ENCODE results near the gene BMERB1.
"Not testable (repeated sequence)": the region's sequence is repeated elsewhere in the genome, so short reads cannot be mapped to it uniquely, and the experiment has no call there.

Gene BMERB1

GRCh38 chr16:15434425-15435215 is at the start of gene BMERB1:
Gene BMERB1, plus strand, starts transcription at chr16:15434588. Its CDS starts 66 bp downstream, at chr16:15434654.
- peak; percentile 78 to 97 (median 84) for DNase-seq
- intact Hi-C loops (cut with DNase I), result loop anchor here (2.0 to 5.0 kb wide), 2 partner anchors 116 to 208 kb away; partner anchors contain the start of gene MARF1

- DNase-seq; intact Hi-C loops (cut with DNase I): not testable (repeated sequence)
Measured at GRCh38 chr16:15388060-15388459, 46.3 kb upstream of the BMERB1 start.

- DNase-seq; intact Hi-C loops (cut with DNase I): not testable (repeated sequence)
Measured at GRCh38 chr16:15389916-15390315, 44.5 kb upstream of the BMERB1 start.

- DNase-seq; intact Hi-C loops (cut with DNase I): not testable (repeated sequence)
Measured at GRCh38 chr16:15393025-15393424, 41.4 kb upstream of the BMERB1 start.

- intact Hi-C loops (cut with DNase I), result not testable (repeated sequence)
- DNase-seq, result peak; percentile 25 to 93 (median 54)
Measured at GRCh38 chr16:15395631-15396508, 38.5 kb upstream of the BMERB1 start, which contains the start of gene MPV17L. Gene MPV17L, plus strand, starts transcription at chr16:15395754. Its CDS starts 144 bp downstream, at chr16:15395898.

- peak in 1 of 10 donors; percentile 51 for DNase-seq
- intact Hi-C loops (cut with DNase I), result not testable (repeated sequence)
Measured at GRCh38 chr16:15396509-15396829, 37.9 kb upstream of the BMERB1 start.

GRCh38 chr16:15396948-15397594 is 37.3 kb upstream of the BMERB1 start:
- peak in 1 of 10 donors; percentile 18 for DNase-seq
- intact Hi-C loops (cut with DNase I), result no loop called here

GRCh38 chr16:15398618-15399316 is 35.6 kb upstream of the BMERB1 start:
- intact Hi-C loops (cut with DNase I), result no loop called here
- no peak for DNase-seq

GRCh38 chr16:15399317-15399716 is 35.1 kb upstream of the BMERB1 start:
- intact Hi-C loops (cut with DNase I), result no loop called here
- no peak for DNase-seq

- DNase-seq, result peak in 1 of 10 donors; percentile 26
- intact Hi-C loops (cut with DNase I), result not testable (repeated sequence)
Measured at GRCh38 chr16:15400314-15400713, 34.1 kb upstream of the BMERB1 start.

- DNase-seq, result no peak
- intact Hi-C loops (cut with DNase I), result no loop called here
Measured at GRCh38 chr16:15401972-15402371, 32.4 kb upstream of the BMERB1 start.

- intact Hi-C loops (cut with DNase I), result no loop called here
Measured at GRCh38 chr16:15403392-15403995, 30.9 kb upstream of the BMERB1 start.

GRCh38 chr16:15404091-15404490 is 30.3 kb upstream of the BMERB1 start:
- DNase-seq; intact Hi-C loops (cut with DNase I): not testable (repeated sequence)

More at GRCh38 chr16:15403392-15403995, 30.9 kb upstream of the BMERB1 start:
- peak in 1 of 10 donors; percentile 12 for DNase-seq

- no peak for DNase-seq
- intact Hi-C loops (cut with DNase I), result no loop called here
Measured at GRCh38 chr16:15404792-15405191, 29.6 kb upstream of the BMERB1 start.

GRCh38 chr16:15407756-15408155 is 26.6 kb upstream of the BMERB1 start:
- intact Hi-C loops (cut with DNase I); DNase-seq: not testable (repeated sequence)

- intact Hi-C loops (cut with DNase I), result not testable (repeated sequence)
- DNase-seq, result peak in 1 of 10 donors; percentile 12
Measured at GRCh38 chr16:15409476-15409875, 24.9 kb upstream of the BMERB1 start.

GRCh38 chr16:15415511-15415985 is 18.8 kb upstream of the BMERB1 start:
- DNase-seq, result no peak
- intact Hi-C loops (cut with DNase I), result no loop called here

- intact Hi-C loops (cut with DNase I), result no loop called here
- DNase-seq, result no peak
Measured at GRCh38 chr16:15417197-15417596, 17.2 kb upstream of the BMERB1 start.

GRCh38 chr16:15418206-15418605 is 16.2 kb upstream of the BMERB1 start:
- intact Hi-C loops (cut with DNase I), result no loop called here
- DNase-seq, result no peak
